Kidney capillary endothelial cell (primary cell): ENCODE measurements around the gene HOXC4.

Experiments
- DNase-seq: peaks from one replicate; pipeline ENCODE4 v3.0.0-alpha.2; 2018; ENCODE audit warnings: low spot score

Gene HOXC4

GRCh38 chr12:54029529-54030441, 23.9 kb upstream of the HOXC4 start:
- no peak for DNase-seq

DNA sequence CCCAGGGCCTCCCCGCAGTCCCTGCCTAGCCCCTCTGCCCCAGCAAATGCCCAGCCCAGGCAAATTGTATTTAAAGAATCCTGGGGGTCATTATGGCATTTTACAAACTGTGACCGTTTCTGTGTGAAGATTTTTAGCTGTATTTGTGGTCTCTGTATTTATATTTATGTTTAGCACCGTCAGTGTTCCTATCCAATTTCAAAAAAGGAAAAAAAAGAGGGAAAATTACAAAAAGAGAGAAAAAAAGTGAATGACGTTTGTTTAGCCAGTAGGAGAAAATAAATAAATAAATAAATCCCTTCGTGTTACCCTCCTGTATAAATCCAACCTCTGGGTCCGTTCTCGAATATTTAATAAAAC, 23.2 kb upstream of the HOXC4 start:
- DNase-seq = no peak

DNA sequence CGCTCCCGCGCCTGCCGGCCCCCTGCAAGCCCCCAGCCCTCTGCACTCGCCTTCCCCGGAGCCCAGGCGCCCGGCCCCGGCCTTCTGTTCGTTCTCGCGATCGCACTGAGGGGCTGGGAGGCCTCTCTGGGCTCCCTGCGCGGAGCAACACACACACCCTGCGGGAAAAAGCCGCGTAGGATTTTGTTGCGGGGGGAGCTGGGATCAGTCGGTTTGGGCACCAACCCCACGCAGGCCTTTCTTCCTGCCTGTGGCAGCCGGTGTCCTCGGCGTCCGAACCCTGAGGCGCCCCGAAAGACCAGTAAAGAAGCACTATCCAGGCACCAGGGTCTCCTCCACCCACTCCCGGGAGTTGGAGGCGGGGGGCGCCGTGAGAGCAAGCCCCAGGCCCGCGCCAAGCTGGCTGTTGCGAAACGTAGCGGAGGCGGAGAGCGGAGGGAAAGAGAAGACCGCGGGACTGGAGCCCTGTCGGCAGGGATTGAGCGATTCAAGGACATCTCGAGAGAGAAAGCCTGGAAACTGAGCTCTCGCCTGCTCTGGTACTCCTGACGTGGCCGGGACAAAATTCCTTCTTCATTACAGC, 22.7 kb upstream of the HOXC4 start:
- no peak for DNase-seq

GRCh38 chr12:54031480-54031879, 22.2 kb upstream of the HOXC4 start:
- no peak for DNase-seq

DNA sequence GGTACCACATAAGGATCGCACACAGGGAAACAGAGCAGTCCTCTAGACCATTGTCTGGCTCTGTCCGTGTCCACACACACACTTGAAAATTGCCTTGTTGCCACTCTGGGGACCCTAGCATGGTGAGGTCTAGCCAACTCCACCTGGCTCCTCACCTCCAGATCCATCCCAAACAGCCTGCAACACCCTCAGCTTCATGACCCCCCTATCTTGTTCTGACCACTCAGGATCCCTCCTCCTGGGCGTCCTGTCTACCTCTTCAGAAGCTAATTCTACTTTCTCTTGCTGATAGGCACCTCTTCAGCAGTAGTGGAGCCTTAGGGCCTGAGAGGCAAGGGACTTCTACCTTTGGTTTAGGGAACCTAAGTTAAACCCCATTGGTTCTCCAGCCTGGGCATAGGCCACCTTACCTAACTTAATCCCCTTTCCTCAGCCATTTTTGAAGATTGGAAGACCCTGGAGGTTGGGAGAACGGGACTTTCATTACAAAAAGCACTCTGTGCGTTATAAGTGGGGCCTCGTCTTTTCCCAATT, 21.5 kb upstream of the HOXC4 start:
- no peak for DNase-seq

GRCh38 chr12:54032627-54033100, 21.0 kb upstream of the HOXC4 start, which contains the start of gene HOXC5:
TSS of gene HOXC5 (plus strand) at chr12:54033050. CDS start at chr12:54033123, 73 bp downstream.
- peak; percentile 57 for DNase-seq

GRCh38 chr12:54033106-54033979, 20.3 kb upstream of the HOXC4 start:
- no peak for DNase-seq

DNA sequence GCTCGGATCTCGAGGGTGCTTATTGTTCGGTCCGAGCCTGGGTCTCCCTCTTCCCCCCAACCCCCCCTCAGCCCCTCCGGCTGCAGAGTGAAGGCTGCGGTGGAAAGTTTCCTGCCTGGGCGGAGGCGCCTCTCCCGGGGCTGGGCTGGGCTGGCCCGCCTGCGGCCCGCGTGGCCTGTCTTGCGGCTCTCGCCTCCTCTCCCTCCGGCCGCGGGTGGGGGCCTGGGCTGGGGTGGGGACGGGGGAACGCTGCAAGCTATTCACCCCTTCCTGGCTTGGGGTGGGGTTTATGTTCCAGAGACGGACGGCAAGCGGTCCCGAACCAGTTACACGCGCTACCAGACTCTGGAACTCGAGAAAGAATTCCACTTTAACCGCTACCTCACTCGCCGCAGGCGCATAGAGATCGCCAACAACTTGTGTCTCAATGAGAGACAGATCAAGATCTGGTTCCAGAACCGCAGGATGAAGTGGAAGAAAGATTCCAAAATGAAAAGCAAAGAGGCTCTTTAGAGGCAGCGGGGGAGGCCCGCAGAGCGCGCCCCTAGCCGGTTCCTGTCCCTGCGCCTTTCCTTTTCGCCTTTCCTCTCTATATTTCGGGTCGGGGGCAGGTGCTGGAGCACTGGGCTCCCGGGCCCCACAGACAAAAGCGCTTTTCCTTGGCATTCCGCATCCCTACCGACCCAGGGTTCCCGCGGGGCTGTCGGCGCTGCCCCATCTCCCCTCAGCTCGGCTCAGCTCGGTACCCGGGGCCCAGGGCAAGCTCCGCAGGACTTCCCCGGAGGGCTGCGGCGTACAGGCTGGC, 19.5 kb upstream of the HOXC4 start:
- no peak for DNase-seq

DNA sequence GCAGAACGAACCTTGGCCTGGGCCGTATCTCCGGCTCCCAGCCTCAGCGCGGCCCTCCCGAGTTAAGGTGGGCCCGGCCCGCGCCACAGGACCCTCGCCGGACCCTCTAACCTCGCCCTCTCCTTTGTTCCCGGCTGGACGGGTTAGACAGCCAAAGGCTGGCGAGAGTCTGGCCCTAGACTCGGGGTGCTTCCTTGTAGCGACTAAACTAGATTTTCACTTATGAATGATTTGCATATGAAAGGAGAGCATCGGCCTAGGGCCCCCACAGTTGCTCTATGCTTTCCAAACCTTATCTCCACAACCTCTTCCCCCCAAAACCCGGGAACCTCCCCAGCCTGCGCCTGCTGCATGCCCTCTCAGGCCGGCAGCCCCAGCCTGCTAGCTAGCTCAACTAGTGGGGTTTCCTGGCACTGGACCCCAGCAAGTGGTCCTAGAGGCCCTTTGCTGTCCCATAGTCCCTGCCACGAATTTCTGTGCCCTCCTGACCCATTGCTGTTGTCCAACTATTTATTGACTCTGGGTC, 18.8 kb upstream of the HOXC4 start:
- no peak for DNase-seq

DNA sequence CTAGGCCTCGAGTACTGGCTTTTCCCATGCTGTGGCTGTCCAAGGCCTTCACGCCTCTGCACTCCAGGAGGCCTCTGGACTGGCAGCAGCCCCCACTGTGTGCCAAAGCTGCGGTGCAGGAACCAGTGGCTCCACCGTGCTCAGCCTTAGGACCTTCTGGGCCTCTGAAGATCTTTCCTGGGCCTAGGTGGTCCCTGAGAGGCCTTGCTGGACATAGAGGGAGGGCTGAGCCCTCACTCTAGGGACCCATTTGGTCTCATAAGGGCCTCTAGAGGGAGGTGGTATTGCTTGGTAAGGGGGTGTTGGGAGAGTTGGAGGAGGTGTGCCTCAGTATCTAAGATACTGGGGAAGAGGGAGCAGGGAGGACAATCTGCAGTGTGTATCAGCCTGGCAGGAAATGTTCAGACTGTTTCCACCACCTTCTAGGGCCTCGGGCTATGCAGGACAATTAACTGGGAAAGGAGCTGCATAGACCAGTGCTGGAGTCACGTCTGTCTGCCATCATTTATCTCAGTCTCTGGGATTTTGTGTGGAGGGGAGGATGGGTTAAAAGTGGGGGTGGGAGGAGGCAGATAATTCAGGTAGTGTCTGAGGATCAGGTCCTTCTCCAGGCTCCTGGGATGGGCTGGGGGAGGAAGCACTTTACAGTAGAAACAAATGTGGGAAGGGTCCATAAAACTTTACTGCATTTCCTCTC, 17.9 kb upstream of the HOXC4 start:
- no peak for DNase-seq

- DNase-seq = no peak
Measured at GRCh38 chr12:54036620-54037359, 16.8 kb upstream of the HOXC4 start.

DNA sequence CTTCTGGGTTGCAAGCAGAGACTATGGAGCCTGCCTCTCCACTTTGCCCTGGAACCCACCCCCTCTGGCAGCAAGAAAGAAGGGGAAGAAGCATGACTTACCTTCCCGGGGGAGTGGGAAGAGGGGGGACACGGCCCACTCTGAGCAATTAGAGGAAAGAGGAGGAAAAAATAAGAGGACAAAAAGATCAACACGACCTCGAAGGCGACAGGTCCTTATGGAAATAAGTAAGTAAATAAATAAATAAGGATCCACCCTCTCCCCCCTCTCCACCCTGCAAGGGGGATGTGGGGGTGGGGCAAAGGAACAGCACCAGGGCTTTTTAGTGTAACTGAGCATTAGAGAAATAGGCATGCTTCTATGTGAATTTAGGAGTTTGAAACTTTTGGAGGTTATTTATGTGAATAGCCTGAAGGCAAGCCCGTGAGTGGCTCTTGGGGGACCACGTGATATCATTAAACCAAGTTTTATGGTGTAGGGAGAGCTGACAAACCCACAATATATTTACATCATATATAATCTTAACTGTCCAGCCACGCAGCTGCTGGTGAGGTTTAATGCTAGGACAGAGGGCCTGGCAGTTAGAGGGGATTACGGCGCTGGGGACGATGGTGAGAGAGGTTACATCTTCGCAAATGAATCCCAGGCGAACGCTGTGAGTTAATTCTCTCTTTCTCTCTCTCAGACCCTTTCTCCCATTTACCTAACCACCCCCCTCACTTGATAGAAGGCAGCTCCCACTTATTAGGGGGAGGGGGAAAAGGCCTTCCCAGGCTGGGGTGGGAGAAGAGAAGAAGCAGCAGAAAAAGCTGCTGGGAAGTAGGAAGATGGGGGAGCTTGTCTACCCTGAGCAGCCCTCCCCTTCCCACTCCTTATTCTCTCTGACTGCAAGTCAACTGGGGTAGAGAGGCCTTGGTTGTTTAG, 16.0 kb upstream of the HOXC4 start:
- no peak for DNase-seq

- DNase-seq = no peak
Measured at GRCh38 chr12:54038284-54038870, 15.3 kb upstream of the HOXC4 start.

DNA sequence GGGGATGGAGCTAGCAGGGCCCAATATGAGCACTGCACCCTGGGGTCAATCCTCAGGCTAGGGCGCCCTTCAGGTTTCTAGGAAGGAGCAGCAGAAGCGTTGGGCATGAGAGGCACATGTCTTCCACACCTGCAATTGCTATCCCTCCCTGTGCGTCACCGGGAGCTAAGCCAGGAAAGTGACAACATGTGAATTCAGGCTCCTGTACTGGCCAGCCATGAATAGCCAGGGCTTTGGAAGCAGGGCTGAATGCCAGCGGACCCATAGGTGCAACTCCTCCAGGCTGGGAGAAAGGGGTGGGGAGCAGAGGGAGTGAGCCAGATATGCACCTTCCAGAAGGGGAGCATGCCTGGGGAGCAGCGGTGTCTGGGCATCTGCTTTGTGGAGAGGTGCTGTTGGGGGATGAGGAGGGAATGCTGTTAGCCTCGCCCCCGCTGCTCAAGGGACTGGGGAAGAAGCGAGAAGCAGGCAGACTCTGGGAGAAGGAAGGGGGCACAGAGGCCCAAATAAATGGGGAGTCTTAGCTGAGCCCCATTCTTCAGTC, 14.7 kb upstream of the HOXC4 start:
- DNase-seq = no peak

DNA sequence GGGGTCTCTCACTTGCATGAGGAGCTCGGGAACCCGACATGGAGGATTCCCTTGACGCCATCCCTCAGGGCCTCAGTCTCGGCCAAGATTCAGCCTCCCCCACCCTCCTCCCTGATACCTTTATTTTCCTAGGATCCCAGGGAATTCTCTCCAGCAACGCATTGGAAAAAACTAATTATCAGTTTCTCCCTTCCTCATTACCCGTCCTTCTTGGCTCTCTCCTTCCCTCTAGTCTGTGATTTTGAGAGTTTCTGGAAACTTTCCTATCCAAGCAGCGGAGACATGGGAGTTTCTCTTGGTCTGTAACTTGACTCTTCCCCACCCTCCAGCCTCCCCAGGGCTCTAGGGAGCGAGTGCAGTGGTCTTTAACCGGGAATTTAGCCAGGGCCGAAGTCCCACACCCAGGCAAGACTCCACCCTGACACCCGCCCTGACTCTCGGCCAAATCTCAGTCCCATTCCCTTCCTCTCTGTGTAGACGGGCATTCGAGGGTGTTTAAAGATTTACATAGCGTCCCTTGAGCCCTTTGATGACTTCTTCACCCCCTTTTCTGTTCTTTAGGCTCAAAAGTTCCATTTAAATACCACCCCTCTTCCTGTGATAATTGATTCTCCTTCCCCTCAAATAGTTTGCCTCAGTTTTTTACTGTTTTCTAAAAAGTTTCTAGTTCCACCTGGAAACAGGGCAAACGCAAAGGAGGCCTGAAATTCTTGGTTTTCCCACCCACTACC, 14.1 kb upstream of the HOXC4 start:
- no peak for DNase-seq

- DNase-seq = no peak
Measured at GRCh38 chr12:54040148-54040494, 13.5 kb upstream of the HOXC4 start.

DNA sequence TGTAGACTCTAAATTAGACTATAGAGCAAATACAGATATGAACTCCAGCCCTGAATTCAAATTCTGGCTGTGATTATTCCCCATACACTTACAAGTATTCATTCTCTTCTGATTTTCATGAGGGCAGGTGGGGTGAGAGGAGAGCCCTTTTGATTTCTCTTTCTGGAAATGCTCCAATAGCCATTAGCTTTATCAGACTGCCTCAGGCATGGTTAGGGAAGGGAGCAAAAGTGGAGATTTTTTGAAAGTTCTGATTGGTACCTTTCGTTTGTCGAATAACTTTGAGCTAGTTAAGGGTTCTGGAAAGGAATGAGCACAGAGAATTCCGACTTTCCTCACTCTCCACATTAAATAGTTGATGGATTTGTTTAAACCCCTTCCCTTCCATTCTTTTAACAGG, 13.0 kb upstream of the HOXC4 start:
- DNase-seq = no peak
